Mesodermal cell (in vitro differentiated cells): Measurements from ENCODE around the gene CFAP77.
"Not testable (repeated sequence)": the region's sequence is repeated elsewhere in the genome, so short reads cannot be mapped to it uniquely, and the experiment has no call there.

Experiments
- H3K27ac ChIP-seq: 2 replicates; pipeline ENCODE4 v1.7.0; 2013; ENCODE audit warnings: mild to moderate bottlenecking, low read depth, low read length, moderate library complexity; ENCODE audit not compliant: severe bottlenecking
- H3K36me3 ChIP-seq: 2 replicates; pipeline ENCODE4 v1.7.1; 2013; ENCODE audit warnings: mild to moderate bottlenecking, low read length, moderate library complexity; ENCODE audit not compliant: control insufficient read depth, insufficient read depth
- H3K4me1 ChIP-seq: one replicate; pipeline ENCODE4 v1.7.1; 2013; ENCODE audit warnings: mild to moderate bottlenecking, low read length; ENCODE audit not compliant: insufficient read depth, control insufficient read depth, poor library complexity, severe bottlenecking
- H3K4me3 ChIP-seq: 2 replicates; pipeline ENCODE4 v1.7.0; 2013; ENCODE audit warnings: low read length, control low read depth, mild to moderate bottlenecking; ENCODE audit not compliant: insufficient read depth, poor library complexity, severe bottlenecking; ENCODE audit errors: extremely low read depth
- H3K9me3 ChIP-seq: 2 replicates; pipeline ENCODE4 v1.7.1; 2013; ENCODE audit warnings: mild to moderate bottlenecking, low read length, moderate library complexity; ENCODE audit not compliant: control insufficient read depth
- WGBS, 2 experiments: methylation state at CpG; one replicate each; pipeline ENCODE4 v1.1.5; 2013; ENCODE audit warnings: missing lambda C conversion rate in 2 of 2; ENCODE audit not compliant: insufficient coverage in 2 of 2; 5-methylcytosine and 5-hydroxymethylcytosine counted together

Gene CFAP77

DNA sequence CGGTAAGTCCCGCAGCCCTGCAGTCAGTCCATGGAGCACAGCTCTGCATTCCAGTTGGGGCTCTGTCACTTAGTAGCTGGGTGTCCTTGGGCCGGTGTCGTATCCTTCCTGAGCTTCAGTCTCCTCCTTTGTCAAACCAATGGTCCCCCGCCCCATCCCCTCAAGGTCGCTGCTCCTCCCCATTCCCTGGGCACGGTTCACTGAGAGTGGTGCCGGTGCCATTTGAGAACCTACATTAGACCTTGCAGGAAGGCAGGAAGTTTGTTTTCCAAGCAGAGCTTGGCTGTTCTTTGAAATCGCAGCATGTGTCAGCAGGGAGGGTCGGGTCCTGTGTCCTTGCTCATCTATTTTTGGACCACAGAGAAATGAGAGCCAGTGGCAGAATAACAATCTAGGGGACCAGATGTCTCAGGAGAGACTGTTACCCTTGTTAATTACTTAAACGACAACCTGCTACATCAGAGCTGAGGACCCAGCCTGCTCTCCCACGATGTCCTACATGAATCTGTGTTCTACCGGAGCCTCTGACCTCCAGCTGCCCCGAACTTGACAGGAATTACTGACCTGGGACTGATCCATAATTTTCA lies 150.7 kb downstream of the CFAP77 start:
- Histone ChIP-seq H3K36me3 (no peaks in the 10 kb centered on the region), H3K9me3 (no peaks in the 10 kb centered on the region)
- whole genome bisulfite sequencing, 2 experiments: 70 to 71% methylated on average over 13 to 14 of the region's 14 CpGs

DNA sequence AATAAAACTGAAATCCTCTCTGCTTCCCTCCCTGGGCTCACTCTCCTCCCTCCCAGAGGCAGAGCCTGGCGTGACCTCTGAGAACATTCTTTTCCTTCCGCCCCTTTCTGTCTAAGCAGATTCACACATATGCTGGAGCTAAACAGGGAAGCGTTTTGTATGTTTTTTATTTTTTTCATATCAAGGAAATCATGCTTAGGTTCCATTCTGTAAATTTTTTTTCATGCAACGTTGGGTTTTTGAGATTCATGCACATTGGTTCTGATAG lies 152.2 kb downstream of the CFAP77 start:
- Histone ChIP-seq H3K9me3 (no peaks in the 10 kb centered on the region), H3K4me1 (peaks cover 9% of the 10 kb centered on the region), H3K27ac (no peak overlapping the region), H3K36me3 (no peaks in the 10 kb centered on the region), H3K4me3 (no peak overlapping the region)
- 88% methylated on average over 1 of the region's 4 CpGs; no CpG with 5 or more reads in 1 of the 2 experiments for WGBS, 2 experiments

More for the DNA sequence above, 150.7 kb downstream of the CFAP77 start:
- no peak overlapping the region for H3K4me3 ChIP-seq
- no peak overlapping the region for H3K27ac ChIP-seq
- H3K4me1 ChIP-seq: peaks cover 9% of the 10 kb centered on the region

- no peak overlapping the region for H3K4me3 ChIP-seq
- no peak overlapping the region for H3K27ac ChIP-seq
- no peaks in the 10 kb centered on the region for H3K9me3 ChIP-seq
- WGBS, 2 experiments: 82 to 87% methylated on average over 4 to 5 of the region's 6 CpGs
- H3K36me3 ChIP-seq: no peaks in the 10 kb centered on the region
- H3K4me1 ChIP-seq: peaks cover 9% of the 10 kb centered on the region
Observed at GRCh38 chr9:132564526-132564925, 154.5 kb downstream of the CFAP77 start.

DNA sequence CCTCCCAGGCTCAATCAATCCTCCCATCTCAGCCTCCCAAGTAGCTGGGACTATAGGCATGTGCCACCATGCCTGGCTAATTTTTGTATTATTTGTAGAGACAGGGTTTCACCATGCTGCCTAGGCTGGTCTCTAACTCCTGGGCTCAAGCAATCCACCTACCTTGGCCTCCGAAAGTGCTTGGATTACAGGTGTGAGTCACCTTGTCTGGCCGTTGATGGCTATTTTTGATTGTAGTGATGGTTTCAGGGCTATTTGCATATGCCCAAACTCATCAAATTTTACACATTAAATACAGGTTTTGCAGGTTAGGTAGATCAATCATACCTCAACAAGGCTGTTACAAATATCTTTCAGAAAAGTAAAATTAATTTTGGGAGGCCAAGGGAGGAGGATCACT lies 158.8 kb downstream of the CFAP77 start:
- H3K27ac ChIP-seq, H3K4me3 ChIP-seq, H3K9me3 ChIP-seq, H3K36me3 ChIP-seq, H3K4me1 ChIP-seq: not testable (repeated sequence)
- WGBS, 2 experiments: no CpG with 5 or more reads among the region's 2 CpGs

DNA sequence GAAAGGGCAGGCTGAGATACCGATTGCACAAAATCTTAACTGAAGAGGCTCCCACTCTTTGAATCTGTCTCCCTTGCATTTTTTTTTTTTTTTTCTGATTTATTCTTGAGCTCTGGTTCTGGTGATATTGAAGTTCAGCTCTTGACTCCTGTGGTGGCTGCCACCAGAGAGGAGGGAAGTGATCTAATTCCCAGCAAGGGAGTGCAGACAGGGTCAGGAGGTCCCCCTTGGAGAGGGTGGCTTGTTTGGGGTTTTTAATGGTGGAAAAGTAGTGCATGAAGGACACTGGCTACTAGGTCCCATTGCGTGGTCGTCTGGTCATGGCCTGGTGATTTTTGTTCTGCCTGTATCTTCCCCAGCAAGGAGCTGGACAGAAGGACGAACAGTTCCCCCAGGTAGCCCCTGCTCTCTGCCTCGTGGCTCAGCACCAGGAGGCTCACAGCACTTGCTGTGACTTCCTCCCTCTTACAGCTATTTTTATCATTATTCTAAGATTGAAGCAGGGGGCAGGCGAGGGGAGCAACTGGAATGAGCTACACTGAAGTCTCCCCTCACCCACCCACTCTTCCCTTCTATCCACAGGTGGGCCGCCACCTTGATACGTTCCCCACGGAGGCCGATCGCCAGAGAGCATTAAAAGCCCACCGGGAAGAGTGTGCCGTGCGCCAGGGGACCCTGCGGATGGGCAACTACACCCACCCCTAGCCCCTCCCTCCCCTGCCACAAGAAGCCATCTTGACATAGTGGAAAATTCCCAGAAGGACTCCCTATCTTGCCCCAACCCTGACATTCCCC lies 162.0 kb downstream of the CFAP77 start:
- Histone ChIP-seq H3K4me1 (no peaks in the 10 kb centered on the region), H3K9me3 (no peaks in the 10 kb centered on the region), H3K27ac (no peak overlapping the region), H3K36me3 (no peaks in the 10 kb centered on the region), H3K4me3 (no peak overlapping the region)
- WGBS, 2 experiments: 93 to 96% methylated on average over 4 to 14 of the region's 15 CpGs

DNA sequence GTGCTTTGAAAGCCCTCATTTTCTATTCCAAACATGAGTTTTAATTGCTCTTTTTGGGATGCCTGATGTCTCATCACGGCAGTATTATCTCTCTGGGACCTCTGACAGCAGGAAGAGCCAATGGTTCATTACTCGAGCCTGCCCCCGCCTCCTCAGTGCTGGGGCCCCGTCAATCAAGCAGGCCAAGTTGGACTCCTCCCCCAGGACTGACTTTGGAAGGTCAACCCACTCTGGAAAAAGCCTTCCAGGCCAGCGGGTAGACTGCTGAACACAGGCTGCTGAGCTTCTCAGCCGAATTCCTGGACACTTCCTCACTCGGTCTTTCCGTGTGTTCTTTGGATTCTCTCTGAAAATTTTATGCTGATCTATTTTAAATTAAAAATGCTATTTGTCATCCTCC lies 162.9 kb downstream of the CFAP77 start:
- Histone ChIP-seq H3K4me3 (no peak overlapping the region), H3K36me3 (no peaks in the 10 kb centered on the region), H3K9me3 (no peaks in the 10 kb centered on the region), H3K4me1 (no peaks in the 10 kb centered on the region), H3K27ac (no peak overlapping the region)
- 24 to 45% methylated on average over 5 to 8 of the region's 8 CpGs for WGBS, 2 experiments

GRCh38 chr9:132575005-132575609 lies 165.1 kb downstream of the CFAP77 start:
- H3K36me3 ChIP-seq: no peaks in the 10 kb centered on the region
- 10 to 19% methylated on average over 12 to 14 of the region's 16 CpGs for WGBS, 2 experiments
- H3K4me1 ChIP-seq: no peaks in the 10 kb centered on the region
- H3K9me3 ChIP-seq: no peaks in the 10 kb centered on the region
- no peak overlapping the region for H3K27ac ChIP-seq
- no peak overlapping the region for H3K4me3 ChIP-seq

GRCh38 chr9:132575811-132576210 lies 165.8 kb downstream of the CFAP77 start:
- Histone ChIP-seq H3K4me3 (no peak overlapping the region), H3K27ac (no peak overlapping the region), H3K4me1 (no peaks in the 10 kb centered on the region), H3K36me3 (no peaks in the 10 kb centered on the region), H3K9me3 (no peaks in the 10 kb centered on the region)
- 60 to 82% methylated on average over 3 to 5 of the region's 5 CpGs for WGBS, 2 experiments

DNA sequence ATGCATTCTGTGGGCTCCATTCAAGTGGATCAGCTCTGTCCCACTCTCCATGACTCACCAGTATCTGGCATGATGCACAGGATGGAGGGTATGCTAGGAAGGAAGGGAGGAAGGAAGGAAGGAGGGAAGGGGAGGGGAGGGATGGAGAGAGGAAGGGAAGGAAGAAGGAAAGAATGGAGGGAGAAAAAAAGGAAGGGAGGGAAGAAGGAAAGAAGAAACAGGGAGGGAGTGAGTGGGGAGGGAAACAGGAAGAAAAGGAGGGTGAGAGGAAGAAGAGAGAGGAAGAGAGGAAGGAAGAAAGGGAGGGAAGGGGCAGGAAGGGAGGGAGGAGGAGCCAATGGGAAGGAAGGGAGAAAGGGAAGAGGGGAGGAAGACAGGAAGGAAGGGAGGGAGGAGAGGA lies 167.1 kb downstream of the CFAP77 start:
- no peaks in the 10 kb centered on the region for H3K36me3 ChIP-seq
- no peaks in the 10 kb centered on the region for H3K9me3 ChIP-seq
- H3K4me1 ChIP-seq: peaks cover 4% of the 10 kb centered on the region
- no peak overlapping the region for H3K27ac ChIP-seq
- no peak overlapping the region for H3K4me3 ChIP-seq

DNA sequence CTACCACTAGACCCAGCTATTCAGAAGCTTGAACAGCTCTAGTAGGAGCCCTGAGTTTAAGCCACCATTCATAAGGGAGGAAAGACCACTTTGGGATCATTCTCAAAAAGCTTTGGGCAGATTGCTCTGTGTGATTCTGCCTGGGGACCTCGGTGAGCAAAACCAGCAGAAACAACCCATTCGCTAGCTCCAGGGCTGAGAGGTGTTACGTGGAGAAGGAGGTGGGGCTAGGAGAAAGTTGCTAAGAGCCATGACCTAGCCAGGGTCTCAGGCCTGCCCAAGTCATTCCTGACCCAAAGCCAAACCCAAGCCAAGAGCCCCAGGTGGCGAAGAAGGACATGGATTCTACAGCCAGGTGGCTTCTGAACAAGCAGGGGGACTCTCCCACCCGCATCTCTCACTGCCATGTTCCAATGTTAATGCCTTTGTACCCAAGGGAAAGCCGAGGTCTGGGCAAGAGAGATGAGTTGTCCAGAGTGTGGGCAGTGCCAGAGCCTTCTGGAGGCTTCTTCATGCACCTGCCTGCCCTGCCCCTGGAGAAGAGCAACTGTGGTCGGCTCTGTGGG lies 168.4 kb downstream of the CFAP77 start:
- peaks cover 12% of the 10 kb centered on the region for H3K4me1 ChIP-seq
- no peak overlapping the region for H3K27ac ChIP-seq
- no peaks in the 10 kb centered on the region for H3K36me3 ChIP-seq
- no peaks in the 10 kb centered on the region for H3K9me3 ChIP-seq
- 33 to 54% methylated on average over 5 to 7 of the region's 7 CpGs for WGBS, 2 experiments
- H3K4me3 ChIP-seq: no peak overlapping the region

GRCh38 chr9:132579427-132579798 lies 169.4 kb downstream of the CFAP77 start:
- H3K9me3 ChIP-seq: no peaks in the 10 kb centered on the region
- no peak overlapping the region for H3K4me3 ChIP-seq

More at GRCh38 chr9:132579427-132579798, 169.4 kb downstream of the CFAP77 start:
- Histone ChIP-seq H3K27ac (no peak overlapping the region), H3K36me3 (no peaks in the 10 kb centered on the region), H3K4me1 (peaks cover 20% of the 10 kb centered on the region)
- 20 to 27% methylated on average over 7 to 13 of the region's 15 CpGs for WGBS, 2 experiments
